Measurements from ENCODE around the gene DMXL1.

GRCh38 chr5:119059740-119060255, 11.1 kb upstream of the DMXL1 start:
- TF ChIP-seq EZH2 (IDR thresholded peaks at IDR 0.05; ENCODE audit: borderline replicate concordance, low read length): no peak
- TF ChIP-seq CTCF (IDR thresholded peaks at IDR 0.05; ENCODE audit: low read length): no peak
